H1 (cell line): ENCODE results near the gene ITGA11. TPM values are rescaled to one million over a fixed set of nuclear protein-coding genes. Genes with fewer than 3 reads are reported as not detected.

Experiments used
- HDAC6 ChIP-seq: IDR thresholded peaks from one replicate; pipeline ENCODE4 v1.7.1; 2012; ENCODE audit warnings: low read depth, mild to moderate bottlenecking, inconsistent platforms, low read length, moderate library complexity
- MAFK ChIP-seq: IDR thresholded peaks from 2 replicates; pipeline ENCODE4 v1.6.1; 2012; ENCODE audit warnings: low read depth, mild to moderate bottlenecking, improper control_type of control experiment, low read length
- SP4 ChIP-seq: IDR thresholded peaks from 2 replicates; pipeline ENCODE4 v1.6.1; 2012; ENCODE audit warnings: low read length, inconsistent platforms
- TAF1 ChIP-seq: IDR thresholded peaks from 2 replicates; pipeline ENCODE4 v1.6.1; 2011; ENCODE audit warnings: mild to moderate bottlenecking, low read depth, low read length
- polyA plus RNA-seq, 7 experiments: library from polyadenylated mRNA; depleted of rRNA in 3 of 7; stranded (reverse) in 5 of 7; unstranded in 2 of 7; fragments of >200 nt in 5 of 7; fragments of 200-250 nt in 2 of 7; gene quantifications; 1 replicate in 5 of 7; 2 replicates in 1 of 7; 4 replicates in 1 of 7; pipeline versions ENCODE4 v1.2.1 to v1.2.3, GENCODE V29; 2011 to 2013; ENCODE audit warnings: missing spikeins in 2 of 7, mixed read lengths in 2 of 7
- total RNA-seq: library from RNA; stranded (reverse); fragmentation: NEBNext Ultra II Directional; extraction: Animal tissue kit (Norgen Biotek cat#: 25700); gene quantifications from 2 replicates; pipeline ENCODE4 v1.2.1, GENCODE V29; 2021
- TF ChIP-seq, protein P1 (sequence below): fragments of 300-600 bp; sonication (generic); IDR thresholded peaks from 2 replicates; pipeline ENCODE4 v1.7.1; 2012; ENCODE audit warnings: low read length, moderate library complexity, mild to moderate bottlenecking, inconsistent platforms; ENCODE audit not compliant: insufficient replicate concordance

Gene ITGA11
- total and polyA plus RNA-seq, 2 of the 8 experiments (the other 6 are each of a cell fraction or from before 2014, with no cell fraction given): 0.05 to 0.06 TPM

DNA sequence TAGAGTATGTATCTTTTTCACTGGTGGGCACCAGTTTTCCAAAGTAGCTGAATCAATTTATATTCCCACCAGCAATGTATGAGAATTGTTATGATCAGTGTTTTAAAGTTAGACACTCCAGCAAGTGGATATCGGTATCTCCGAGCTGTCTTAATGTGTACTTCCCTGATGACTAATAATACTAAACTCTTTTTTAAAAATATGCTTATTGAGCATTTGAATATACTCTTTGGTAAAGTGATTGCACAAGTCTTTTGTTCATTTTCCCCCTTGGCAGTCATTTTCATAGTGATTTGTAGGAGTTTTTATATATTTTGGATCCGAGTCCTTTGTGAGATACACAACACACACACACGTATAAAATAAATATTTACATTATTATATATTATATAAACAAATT is 166.9 kb downstream of the ITGA11 start (continued):
- TF ChIP-seq, protein P1, sequence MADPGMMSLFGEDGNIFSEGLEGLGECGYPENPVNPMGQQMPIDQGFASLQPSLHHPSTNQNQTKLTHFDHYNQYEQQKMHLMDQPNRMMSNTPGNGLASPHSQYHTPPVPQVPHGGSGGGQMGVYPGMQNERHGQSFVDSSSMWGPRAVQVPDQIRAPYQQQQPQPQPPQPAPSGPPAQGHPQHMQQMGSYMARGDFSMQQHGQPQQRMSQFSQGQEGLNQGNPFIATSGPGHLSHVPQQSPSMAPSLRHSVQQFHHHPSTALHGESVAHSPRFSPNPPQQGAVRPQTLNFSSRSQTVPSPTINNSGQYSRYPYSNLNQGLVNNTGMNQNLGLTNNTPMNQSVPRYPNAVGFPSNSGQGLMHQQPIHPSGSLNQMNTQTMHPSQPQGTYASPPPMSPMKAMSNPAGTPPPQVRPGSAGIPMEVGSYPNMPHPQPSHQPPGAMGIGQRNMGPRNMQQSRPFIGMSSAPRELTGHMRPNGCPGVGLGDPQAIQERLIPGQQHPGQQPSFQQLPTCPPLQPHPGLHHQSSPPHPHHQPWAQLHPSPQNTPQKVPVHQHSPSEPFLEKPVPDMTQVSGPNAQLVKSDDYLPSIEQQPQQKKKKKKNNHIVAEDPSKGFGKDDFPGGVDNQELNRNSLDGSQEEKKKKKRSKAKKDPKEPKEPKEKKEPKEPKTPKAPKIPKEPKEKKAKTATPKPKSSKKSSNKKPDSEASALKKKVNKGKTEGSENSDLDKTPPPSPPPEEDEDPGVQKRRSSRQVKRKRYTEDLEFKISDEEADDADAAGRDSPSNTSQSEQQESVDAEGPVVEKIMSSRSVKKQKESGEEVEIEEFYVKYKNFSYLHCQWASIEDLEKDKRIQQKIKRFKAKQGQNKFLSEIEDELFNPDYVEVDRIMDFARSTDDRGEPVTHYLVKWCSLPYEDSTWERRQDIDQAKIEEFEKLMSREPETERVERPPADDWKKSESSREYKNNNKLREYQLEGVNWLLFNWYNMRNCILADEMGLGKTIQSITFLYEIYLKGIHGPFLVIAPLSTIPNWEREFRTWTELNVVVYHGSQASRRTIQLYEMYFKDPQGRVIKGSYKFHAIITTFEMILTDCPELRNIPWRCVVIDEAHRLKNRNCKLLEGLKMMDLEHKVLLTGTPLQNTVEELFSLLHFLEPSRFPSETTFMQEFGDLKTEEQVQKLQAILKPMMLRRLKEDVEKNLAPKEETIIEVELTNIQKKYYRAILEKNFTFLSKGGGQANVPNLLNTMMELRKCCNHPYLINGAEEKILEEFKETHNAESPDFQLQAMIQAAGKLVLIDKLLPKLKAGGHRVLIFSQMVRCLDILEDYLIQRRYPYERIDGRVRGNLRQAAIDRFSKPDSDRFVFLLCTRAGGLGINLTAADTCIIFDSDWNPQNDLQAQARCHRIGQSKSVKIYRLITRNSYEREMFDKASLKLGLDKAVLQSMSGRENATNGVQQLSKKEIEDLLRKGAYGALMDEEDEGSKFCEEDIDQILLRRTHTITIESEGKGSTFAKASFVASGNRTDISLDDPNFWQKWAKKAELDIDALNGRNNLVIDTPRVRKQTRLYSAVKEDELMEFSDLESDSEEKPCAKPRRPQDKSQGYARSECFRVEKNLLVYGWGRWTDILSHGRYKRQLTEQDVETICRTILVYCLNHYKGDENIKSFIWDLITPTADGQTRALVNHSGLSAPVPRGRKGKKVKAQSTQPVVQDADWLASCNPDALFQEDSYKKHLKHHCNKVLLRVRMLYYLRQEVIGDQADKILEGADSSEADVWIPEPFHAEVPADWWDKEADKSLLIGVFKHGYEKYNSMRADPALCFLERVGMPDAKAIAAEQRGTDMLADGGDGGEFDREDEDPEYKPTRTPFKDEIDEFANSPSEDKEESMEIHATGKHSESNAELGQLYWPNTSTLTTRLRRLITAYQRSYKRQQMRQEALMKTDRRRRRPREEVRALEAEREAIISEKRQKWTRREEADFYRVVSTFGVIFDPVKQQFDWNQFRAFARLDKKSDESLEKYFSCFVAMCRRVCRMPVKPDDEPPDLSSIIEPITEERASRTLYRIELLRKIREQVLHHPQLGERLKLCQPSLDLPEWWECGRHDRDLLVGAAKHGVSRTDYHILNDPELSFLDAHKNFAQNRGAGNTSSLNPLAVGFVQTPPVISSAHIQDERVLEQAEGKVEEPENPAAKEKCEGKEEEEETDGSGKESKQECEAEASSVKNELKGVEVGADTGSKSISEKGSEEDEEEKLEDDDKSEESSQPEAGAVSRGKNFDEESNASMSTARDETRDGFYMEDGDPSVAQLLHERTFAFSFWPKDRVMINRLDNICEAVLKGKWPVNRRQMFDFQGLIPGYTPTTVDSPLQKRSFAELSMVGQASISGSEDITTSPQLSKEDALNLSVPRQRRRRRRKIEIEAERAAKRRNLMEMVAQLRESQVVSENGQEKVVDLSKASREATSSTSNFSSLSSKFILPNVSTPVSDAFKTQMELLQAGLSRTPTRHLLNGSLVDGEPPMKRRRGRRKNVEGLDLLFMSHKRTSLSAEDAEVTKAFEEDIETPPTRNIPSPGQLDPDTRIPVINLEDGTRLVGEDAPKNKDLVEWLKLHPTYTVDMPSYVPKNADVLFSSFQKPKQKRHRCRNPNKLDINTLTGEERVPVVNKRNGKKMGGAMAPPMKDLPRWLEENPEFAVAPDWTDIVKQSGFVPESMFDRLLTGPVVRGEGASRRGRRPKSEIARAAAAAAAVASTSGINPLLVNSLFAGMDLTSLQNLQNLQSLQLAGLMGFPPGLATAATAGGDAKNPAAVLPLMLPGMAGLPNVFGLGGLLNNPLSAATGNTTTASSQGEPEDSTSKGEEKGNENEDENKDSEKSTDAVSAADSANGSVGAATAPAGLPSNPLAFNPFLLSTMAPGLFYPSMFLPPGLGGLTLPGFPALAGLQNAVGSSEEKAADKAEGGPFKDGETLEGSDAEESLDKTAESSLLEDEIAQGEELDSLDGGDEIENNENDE: no peak
- TF ChIP-seq SP4: no peak
- no peak for TF ChIP-seq MAFK
- TF ChIP-seq HDAC6: no peak
- no peak for TF ChIP-seq TAF1
